ENCODE measurements around the gene PIBF1.
"Not testable (repeated sequence)": the region's sequence is repeated elsewhere in the genome, so short reads cannot be mapped to it uniquely, and the experiment has no call there.

The PIBF1 gene

DNA sequence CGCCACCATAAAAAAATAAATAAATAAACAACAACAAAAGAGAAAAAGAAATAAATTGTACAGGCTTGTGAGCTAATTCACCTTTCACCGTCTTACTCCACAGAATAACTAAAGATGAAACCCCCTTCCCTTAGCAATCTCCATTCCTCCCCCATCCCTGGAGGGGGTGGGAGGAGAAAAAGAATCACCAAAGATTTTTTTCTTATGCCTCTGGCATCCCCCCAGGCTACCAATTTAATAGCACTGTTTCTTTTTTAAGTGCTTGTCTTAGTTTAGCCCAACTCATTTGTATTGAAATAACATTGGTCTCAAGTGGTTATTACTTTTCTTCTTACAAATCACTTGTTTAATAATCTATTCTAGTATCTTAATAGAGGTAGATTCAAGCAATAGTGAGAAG, 253.0 kb downstream of the PIBF1 start:
- no peak for DNase-seq

DNA sequence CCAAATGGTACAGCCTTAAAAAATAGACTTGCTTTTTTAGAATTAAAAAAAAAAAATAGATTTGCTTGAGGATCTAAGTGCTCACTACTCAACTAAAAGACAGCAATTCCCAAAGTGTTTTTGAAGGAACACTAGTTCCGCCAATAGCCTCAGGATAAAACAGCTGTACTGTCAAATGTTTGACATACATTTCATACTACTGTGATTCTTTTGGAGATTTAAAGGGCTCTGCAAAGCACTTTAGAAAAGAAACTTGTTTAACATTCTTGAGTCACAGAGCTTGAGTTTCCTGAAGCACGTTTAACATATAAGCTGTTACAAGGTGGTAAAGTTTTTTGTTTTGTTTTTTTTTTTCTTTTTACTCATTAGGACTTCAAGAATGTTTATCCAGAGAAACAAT, 253.7 kb downstream of the PIBF1 start:
- no peak for DNase-seq

DNA sequence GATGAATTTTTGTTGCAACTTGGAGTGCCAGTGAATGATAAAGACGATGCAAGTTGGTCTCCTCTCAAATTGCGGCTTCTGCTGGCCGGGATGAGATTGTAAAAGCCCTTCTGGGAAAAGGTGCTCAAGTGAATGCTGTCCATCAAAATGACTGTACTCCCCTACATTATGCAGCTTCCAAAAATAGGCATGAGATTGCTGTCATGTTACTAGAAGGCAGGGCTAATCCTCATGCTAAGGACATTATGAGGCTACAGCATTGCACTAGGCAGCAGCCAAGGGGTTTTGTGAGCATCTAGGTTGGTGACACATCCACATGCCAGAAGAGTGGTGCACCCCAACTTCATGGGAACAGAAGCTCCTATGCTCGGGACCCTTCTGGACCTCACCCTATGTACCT, 254.6 kb downstream of the PIBF1 start:
- DNase-seq = no peak

DNA sequence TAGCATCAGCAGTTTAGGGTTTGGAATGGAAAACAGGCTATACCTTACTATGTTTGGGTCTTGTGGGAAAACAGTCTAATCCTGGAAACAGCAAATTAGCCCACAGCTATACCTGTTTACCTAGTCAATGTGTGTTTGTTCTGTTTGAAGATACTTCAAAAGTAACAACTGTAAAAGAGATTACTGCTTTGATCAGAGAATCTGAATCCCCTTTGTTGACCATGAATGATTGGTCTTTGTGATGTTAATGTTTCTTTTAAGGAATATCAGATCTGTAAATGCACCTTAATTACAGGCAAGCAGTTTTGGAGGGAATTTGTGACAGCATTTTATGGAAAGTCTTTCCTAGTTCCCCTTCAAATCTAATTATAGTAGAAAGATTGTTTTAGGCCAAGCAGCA, 256.1 kb downstream of the PIBF1 start:
- no peak for DNase-seq

DNA sequence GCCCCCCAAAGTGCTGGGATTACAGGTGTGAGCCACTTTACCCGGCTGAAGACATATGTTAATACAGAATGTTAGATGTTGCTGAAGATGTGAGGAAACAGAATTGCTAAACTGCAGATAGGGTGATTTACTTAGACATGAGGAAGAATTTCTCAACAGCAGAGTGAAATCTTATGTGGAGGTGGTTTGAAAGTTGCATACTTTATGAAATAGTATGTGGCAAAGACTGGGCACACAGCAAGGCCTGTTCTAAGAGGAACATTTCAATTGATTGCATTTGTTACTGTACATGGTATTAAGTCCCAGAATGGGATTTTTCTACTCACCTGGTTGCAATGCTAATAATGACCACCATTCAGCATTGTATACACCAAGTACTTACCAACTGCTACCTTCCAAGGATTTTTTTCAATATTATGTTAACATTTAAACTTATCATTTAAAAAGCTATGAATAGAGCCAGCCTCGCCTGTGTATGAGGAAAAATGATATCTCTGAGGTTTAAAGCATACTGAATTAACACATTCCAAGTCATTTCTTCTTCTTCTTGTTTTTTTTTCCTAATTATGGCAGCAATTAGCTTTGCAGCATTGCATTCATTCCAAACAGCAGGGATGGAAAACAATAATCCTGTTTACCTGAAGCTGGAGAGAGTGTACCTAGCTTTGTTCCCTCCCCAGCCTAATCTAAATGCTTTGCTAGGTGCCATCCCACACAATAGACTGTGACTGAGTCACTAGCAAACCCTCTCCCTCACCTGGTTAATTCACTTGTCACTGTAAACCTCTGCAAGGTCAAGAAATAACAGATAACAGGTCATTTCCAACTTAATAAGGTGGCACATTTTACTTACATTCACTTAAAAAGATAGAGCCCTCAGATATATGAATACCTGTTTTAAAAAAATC, 257.5 kb downstream of the PIBF1 start:
- no peak for DNase-seq

DNA sequence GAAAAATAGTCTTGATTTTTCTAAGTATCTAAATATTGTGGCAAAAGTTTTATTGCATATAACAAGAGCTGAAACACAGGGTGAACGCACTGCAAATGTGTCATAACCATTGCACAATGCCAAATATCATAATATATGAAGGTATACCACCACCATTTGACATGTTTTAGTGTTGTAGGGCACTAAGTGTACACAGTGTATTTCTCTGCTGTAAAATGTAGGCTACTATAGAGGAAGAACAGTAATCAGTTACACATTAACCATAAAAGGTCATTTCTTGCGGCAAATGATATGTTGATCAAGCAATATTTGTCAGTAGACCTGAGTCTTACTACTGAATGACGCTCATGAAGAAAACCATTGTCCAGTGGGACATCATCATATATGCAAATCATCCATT, 258.6 kb downstream of the PIBF1 start:
- no peak for DNase-seq

DNA sequence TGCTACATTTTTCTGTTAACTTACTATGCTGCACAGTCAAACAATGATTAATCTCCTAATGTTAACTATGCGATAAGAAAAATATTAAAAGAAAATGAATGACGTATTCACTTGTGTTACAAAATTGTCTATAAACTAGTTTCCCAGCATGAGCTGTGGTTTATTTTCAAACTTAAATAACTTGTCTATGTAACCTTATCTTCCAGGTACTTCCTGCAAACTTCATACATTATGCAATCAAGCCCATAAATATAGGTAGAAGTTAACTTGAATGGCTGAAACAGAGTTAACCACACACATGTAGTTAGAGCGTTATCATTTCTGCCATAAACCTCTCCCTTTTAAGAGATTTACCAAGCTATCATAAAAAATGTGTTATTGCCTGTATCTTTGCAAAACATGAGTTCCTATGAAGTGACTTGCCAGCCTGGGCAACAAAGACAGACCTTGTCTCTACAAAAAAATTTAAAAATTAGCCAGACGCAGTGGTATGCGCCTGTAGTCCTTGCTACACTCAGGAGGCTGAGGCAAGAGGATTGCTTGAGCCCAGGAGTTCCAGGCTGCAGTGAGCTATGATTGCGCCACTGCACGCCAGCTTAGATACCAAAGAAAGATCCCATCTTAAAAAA, 259.1 kb downstream of the PIBF1 start:
- no peak for DNase-seq

DNA sequence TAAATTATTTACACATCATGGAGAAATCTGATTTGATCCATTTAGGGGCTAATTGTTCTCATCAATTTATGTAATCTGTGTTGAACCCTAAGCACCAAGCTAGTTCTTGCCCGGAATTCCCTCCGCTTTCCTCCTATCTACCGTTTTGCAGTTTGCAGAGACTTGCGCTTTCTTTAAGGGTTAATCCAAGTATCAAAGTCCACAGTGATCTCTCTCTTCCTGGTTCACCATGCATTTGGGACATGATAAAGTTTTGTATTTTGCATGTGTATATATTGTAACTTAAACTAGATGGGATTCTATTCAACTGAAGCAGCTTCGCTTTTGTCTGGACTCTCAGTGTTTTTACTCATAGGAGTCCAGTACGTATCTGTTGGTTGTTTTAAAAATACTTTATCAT, 263.1 kb downstream of the PIBF1 start:
- no peak for DNase-seq

DNA sequence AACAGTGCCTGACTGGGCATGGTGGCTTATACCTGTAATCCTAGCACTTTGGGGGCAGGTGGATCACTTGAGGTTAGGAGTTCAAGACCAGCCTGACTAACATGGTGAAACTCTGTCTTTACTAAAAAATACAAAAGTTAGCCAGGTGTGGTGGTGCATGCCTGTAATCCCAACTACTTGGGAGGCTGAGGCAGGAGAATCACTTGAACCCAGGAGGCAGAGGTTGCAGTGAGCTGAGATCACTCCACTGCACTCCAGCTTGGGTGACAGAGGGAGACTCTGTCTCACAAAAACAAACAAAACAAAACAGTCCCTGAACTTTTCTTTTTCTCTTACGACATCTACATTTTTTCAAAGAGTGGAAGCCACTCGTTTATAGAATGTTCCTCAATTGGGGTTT, 266.7 kb downstream of the PIBF1 start:
- not testable (repeated sequence) for DNase-seq

DNA sequence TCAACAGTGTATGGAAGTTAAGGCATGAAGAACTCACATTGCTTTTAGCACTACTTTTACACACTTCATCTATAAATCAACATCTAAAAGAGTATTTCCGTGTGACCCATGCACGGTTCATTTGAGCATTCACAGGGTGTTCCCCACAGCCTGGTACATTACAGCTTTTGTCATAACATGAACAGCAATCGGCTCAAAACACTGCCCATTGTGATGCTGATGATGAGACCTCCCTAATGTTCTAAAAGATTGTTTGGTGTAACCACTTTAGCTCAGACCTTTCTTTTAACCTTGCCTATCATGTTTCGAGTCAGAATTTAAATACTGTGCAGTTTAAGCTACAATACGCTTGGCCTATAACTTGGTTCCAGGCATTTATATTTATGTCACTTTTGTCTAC, 272.8 kb downstream of the PIBF1 start:
- no peak for DNase-seq

DNA sequence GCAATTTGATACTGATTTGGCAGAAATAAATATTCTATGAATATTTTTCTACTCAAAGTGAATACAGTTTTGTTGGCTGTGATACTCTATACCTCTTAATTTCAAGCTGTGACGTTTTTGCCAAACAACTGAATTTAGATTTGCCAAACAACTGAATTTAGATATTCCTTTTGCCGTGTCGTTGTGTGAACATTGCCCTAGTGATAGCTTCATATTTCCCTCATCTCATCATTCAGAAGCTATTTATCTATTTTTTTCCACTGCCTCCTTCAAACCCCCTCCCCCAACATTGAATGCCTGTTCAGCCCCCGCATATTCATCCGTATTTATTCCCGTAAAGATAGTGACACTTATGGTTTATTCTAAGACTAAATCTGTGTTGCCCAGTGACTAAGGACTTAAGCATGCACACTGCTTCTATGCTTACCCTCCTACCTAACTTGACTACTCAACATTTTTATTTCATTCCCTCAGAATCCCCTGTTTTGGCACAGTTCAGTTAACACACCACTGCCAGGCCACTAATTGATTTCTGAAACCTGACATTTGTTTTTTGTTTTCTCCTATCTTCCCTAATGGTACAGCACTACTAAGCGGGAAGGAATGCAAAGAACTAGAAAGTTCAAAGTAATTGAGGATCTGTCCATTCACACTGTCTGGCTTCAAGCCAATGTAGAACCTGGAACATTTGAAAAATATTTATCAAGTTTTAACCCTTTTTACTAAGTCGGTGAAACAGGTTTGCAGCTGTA, 274.1 kb downstream of the PIBF1 start:
- no peak for DNase-seq

DNA sequence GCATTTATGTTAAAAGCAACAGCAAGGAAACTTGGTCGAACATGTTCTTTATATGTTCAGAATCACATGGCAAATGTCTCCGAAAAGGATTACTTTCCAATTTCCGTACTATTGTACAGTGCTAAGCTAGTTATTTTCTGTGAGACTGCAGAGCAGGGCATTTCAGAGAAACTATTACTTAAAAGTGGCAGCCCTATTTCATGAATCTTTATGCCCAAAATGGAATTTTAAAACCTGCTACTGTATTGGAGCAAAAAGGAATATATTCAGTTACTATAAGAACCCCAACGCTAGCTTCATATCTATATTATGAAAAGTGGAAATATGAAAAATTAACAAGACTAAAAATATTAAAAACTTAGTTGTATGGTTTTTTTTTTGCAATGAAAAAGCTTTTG, 274.6 kb downstream of the PIBF1 start:
- DNase-seq = no peak

DNA sequence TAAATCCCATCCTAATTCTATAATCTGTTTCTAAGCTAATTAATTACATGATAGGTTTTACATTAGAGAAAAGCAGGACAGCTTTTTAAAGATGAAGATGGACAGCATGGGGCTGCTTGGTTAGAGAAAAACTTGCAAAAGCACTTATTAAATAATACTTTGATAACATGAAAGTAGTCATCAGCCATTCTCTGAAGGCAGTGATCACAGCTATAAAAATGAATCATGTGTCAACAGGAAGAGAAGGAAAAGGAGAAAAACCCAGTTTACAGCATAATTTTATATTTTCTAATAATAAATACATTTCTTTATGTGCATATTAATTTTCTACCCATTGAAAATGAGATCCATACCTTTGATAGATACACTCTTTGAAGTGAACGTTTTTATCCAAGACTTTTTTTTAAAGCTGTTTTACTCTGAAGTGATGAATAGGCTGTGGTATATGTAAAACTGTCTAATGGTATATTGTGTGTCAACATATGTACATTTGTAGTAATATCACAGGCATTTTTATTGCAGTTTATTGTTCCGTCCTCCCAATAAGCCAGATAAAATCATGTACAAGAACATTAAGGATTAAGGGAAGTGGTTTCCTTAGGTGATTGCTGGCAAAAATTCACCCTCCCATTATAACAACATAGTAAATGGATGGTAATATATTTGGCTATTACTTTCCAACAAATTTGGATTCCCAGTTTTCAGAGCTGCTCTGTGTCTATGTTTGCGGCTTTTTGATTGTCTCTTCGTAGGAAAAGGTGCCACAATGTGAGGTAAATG, 275.5 kb downstream of the PIBF1 start:
- no peak for DNase-seq

DNA sequence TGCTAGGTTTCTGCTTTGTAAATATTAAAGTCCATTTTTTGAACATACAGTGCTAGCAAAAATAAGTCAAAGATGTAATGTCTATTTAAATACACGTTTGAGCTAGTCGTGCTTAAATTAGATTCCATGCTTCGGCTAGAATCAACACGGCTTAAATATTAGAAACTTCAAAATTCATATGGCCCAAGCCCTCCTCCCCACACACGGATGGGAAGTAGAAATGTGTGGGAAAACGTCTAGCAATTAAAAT, 276.1 kb downstream of the PIBF1 start:
- no peak for DNase-seq

DNA sequence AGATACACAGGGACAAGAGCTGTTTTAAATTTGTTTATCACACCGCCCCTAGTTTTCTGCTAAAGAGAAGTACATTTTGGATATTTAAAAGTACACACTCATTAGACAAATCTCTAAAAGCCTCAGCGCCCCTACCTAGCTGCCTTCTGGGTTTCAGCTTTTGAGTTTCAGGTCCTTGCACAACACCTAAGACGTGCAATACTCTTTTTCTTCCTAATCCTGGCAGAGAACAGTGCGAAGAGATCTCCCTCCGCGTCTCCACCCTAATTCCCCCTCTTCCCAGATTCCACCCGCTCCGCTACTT, 276.5 kb downstream of the PIBF1 start:
- no peak for DNase-seq

DNA sequence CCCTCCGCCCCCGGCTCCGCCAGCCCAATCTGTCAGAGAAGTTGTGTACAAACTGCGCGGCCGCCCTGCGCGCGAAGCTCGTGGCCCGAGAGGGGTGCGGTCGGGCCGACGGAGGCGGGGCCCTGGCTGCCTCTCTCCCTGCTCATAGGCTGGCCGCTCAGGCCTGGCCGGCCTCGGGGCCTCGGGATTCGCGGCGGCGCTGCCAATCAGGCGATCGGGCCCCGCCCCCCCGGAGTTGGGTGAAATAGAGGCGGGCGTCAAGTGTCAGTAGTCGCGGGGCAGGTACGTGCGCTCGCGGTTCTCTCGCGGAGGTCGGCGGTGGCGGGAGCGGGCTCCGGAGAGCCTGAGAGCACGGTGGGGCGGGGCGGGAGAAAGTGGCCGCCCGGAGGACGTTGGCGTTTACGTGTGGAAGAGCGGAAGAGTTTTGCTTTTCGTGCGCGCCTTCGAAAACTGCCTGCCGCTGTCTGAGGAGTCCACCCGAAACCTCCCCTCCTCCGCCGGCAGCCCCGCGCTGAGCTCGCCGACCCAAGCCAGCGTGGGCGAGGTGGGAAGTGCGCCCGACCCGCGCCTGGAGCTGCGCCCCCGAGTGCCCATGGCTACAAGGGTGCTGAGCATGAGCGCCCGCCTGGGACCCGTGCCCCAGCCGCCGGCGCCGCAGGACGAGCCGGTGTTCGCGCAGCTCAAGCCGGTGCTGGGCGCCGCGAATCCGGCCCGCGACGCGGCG, 277.0 kb downstream of the PIBF1 start, which contains the start of gene KLF5:
Gene KLF5 (plus strand): TSS at position 270 of the 724 bp plus-strand sequence. CDS start 323 bp downstream, at position 593.
- DNase-seq = peak; percentile 95

DNA sequence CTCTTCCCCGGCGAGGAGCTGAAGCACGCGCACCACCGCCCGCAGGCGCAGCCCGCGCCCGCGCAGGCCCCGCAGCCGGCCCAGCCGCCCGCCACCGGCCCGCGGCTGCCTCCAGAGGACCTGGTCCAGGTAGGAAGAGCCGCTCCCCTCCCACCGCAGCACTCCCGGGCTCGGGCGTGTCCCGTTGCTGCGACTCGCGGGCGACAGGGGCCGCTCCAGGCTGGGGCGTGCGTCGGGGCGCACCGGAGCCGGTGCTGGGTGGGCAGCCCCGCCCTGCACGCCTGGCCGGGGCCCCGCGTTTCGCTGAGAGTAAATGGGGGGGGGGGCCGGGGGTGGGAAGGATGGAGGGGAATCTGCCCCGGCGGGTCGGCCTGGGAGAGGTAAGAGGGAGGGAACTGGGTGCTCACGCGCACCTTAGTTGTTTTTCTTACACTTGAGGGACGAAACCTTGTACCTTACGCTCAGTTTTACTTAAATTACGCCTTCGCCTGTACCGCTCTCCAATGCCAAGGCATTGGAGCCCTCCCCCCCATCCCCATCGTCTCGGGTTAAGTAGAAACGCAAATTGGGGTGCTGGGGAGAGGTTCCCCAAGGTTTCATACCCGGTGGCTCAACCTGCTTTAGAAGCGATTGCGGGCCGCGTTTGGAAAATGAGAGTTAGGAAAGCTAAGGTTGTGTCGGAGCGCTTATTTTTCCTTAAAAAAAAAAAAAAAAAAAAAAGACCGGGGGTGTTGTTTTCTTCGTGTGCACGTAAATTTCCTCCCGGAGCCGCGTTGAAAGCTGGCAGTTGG, 277.7 kb downstream of the PIBF1 start:
- peak; percentile 49 for DNase-seq

DNA sequence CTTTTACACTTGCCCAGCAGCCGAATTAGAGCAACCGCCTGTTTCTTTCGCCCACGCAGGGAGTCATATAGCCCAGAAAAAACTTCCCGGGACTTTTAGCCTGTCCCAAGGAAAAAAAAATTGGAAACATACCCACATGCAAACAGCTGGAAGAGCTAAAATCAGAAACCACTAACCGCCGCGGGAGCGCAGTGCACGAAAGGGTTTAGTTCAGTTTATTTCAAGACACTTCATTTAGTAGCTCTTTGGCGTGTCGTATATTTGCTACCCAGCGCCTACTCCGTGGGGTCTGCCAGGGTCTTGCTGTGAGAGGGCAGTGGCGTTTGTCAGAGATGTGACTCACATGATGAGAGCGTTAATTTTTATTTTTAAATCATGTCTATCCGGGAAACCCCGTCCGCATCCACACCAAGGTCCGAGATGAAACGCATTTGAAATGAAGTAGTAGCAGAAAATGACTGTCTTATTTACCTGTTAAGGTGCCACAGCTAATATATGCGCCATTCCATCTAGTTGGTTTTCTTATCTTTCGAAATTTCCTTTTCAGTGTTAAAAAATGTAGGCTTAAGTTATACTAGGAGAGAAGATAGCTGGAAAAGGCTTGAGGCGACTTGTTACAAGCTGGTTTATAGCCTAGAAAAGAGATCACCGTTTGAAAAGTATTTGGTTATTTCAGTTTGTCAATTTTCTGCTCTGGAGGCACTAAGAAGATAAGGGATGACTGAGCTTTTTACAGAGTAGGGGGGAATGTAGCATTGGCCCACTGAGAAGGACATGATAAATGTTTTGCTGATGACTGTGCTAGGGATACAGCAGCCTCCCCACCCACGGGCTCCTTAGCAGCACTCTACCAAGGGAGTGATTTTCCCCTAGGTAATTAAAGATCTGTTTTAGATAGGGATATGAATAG, 278.6 kb downstream of the PIBF1 start:
- DNase-seq = no peak

DNA sequence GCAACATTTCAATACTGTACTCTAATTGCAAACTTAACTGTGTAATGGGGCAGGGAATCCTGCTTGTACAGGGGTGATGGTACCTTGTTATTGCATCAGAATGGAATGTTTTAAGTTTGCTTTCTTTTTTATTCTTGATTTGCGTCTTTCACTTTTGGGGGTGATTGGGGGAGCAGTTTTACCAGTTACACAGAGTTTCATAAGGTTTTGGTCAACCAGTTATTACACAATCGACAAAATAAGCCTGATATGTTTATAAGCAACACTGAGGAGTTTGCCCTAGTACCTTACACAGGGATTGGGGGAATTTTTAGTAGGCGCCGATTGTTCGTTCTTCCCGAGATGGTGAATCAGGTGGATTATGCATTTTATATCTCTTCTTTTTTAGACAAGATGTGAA, 279.5 kb downstream of the PIBF1 start:
- DNase-seq = no peak

DNA sequence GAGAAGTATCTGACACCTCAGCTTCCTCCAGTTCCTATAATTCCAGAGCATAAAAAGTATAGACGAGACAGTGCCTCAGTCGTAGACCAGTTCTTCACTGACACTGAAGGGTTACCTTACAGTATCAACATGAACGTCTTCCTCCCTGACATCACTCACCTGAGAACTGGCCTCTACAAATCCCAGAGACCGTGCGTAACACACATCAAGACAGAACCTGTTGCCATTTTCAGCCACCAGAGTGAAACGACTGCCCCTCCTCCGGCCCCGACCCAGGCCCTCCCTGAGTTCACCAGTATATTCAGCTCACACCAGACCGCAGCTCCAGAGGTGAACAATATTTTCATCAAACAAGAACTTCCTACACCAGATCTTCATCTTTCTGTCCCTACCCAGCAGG, 279.9 kb downstream of the PIBF1 start:
- no peak for DNase-seq

DNA sequence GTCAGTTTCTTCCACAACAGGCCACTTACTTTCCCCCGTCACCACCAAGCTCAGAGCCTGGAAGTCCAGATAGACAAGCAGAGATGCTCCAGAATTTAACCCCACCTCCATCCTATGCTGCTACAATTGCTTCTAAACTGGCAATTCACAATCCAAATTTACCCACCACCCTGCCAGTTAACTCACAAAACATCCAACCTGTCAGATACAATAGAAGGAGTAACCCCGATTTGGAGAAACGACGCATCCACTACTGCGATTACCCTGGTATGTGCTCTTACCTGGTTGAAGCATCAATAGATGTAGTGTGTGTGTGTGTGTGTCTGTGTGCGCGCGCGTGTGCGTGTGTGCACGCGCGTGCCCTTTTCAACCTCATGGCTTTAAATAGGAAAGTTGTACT, 280.5 kb downstream of the PIBF1 start:
- DNase-seq = no peak
